ENCODE measurements around the gene RPL41.

The RPL41 gene

GRCh38 chr12:56165369-56165768 is 48.9 kb downstream of the RPL41 start:
- ChIA-PET CTCF (interaction anchor here (1.3 to 6.0 kb wide), 4 partner anchors 9 to 46 kb away, joined by 3 to 47 read pairs (median 5); no protein-coding TSS in a partner anchor), POLR2A (interaction anchor here (0.6 kb wide), 1 partner anchor 17 kb away, joined by 5 read pairs; no protein-coding TSS in a partner anchor)
- Histone ChIP-seq H3K4me1 (ENCODE audit: control extremely low read depth in 1 of 4, control insufficient read depth in 4 of 4, insufficient read depth in 4 of 4, low read length in 3 of 4) (peaks cover 0 to 8% (median 6%) of the 10 kb centered on the region in 4 experiments), H3K27ac (ENCODE audit: insufficient read depth in 1 of 2, low read depth in 1 of 2, low read length in 2 of 2, poor library complexity in 1 of 2, severe bottlenecking in 2 of 2) (no peak overlapping the region), H3K36me3 (ENCODE audit: control insufficient read depth in 4 of 4, insufficient read depth in 4 of 4, low read length in 3 of 4) (peaks cover 8 to 94% (median 70%) of the 10 kb centered on the region in 4 experiments), H3K27me3 (replicated peaks in 2 of 5; ENCODE audit: control insufficient read depth in 4 of 5, insufficient read depth in 5 of 5, low read length in 4 of 5) (no peaks in the 10 kb centered on the region), H3K4me3 (ENCODE audit: control insufficient read depth in 1 of 7, extremely low read depth in 1 of 7, insufficient read depth in 4 of 7, low read depth in 2 of 7, low read length in 6 of 7) (no peak overlapping the region), H3K9me3 (ENCODE audit: control extremely low read depth in 1 of 5, control insufficient read depth in 4 of 5, insufficient read depth in 2 of 5, low read depth in 1 of 5, low read length in 4 of 5) (no peaks in the 10 kb centered on the region)
- 94% methylated on average over 3 of the region's 4 CpGs for WGBS (ENCODE audit: insufficient coverage)
- DNase-seq: no peak
